Activated CD4-positive, alpha-beta T cell treated with anti-CD3 and anti-CD28 coated beads, Interleukin-2, amount 10 ng/mL, durations not matched to agents 24 days and 14 days (primary cell): ENCODE data around the gene SPATA20. TPM values are rescaled to one million over a fixed set of nuclear protein-coding genes. Genes with fewer than 3 reads are reported as not detected.

Experiments
- DNase-seq: peaks from one replicate; pipeline ENCODE4 v3.0.0; 2022
- H3K27ac Mint-ChIP-seq: one replicate; pipeline ENCODE4 v1.8.0; 2022; ENCODE audit warnings: mild to moderate bottlenecking, mixed read lengths
- H3K27me3 Mint-ChIP-seq: one replicate; pipeline ENCODE4 v1.8.0; 2022; ENCODE audit warnings: mixed read lengths
- H3K36me3 Mint-ChIP-seq: one replicate; pipeline ENCODE4 v1.8.0; 2022; ENCODE audit warnings: low read depth, mild to moderate bottlenecking, mixed read lengths
- H3K4me1 Mint-ChIP-seq: one replicate; pipeline ENCODE4 v1.8.0; 2021; ENCODE audit warnings: mixed read lengths
- H3K4me3 Mint-ChIP-seq: one replicate; pipeline ENCODE4 v1.8.0; 2022; ENCODE audit warnings: mild to moderate bottlenecking, moderate library complexity, mixed read lengths
- H3K9me3 Mint-ChIP-seq: one replicate; pipeline ENCODE4 v1.8.0; 2021; ENCODE audit warnings: mixed read lengths
- intact Hi-C: fragments of 100-400 bp; cut with micrococcal nuclease; formaldehyde crosslinking; loops from one replicate; pipeline ENCODE4 v1.15.1; 2023
- total RNA-seq: library from RNA; stranded (reverse); gene quantifications from 2 replicates; pipeline ENCODE4 v1.2.3, GENCODE V29; 2022

Gene SPATA20
- total RNA-seq, 1 donor from 2014 or later = 21.6 TPM

DNA sequence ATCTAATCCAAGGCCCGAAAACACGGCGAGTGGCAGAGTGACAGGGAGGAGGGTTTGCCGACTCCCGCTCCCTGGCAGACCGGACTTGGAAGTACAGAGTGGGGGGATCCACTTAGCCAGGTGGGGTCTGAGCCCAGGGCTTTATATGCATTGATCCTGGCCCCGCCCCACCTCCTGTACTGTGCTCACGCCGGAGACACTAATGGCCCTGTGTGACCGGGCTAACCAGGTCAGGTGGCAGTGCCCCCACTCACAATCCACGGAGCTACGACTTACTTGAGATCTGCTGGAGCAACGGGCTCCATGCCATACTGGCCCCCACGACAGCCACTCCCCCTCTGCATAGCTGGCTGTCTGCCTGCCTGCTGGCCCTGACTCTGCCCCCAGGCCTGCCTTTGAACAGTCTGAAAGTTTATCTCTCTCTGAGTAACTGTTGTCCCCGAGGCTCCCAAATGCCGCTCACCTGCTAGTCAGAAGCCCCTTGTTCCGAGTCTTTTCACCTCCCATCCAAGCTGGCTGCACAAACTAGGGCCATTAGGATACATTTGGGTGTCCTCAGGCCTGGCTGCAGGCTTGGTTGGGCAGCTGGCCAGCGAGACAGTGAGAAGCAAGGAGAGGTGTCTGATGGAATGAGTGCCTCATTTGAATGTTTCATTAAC lies 41.5 kb downstream of the SPATA20 start:
- Mint-ChIP-seq H3K4me1 (no peaks in the 10 kb centered on the region), H3K36me3 (no peaks in the 10 kb centered on the region), H3K9me3 (no peaks in the 10 kb centered on the region), H3K27me3 (peaks cover 11% of the 10 kb centered on the region), H3K4me3 (no peak overlapping the region), H3K27ac (no peak overlapping the region)
- intact Hi-C loops = no loop called here
- DNase-seq = no peak

DNA sequence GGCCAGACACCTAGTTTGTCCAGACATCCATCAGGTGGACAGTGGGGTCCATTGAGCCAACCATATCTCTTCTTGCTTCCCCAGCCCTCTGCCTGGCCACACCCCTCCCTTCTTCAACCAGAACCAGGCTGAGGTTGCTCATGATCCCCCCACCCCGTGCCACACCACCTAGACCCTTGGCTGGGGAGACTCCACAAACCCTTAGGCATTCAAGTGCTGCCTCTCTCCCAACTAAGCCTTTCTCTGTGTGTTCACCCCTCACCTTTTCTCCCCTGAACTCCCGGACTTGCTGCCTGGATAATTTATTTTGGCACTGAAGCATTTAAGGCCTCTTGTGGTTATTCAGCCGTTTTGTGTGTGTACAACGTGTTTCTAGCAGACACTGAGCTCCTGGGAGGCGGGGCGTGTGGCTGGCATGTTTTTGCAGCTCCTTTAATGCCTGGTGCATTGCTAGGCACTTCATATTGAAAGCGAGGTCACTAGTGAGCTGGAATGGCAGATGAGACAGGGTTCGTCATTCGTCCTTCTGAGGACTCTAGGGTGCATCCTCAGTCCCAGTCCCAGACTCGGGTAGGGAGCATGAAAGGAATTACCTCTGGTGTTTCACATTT lies 42.2 kb downstream of the SPATA20 start:
- Mint-ChIP-seq H3K9me3 (no peaks in the 10 kb centered on the region), H3K27ac (no peak overlapping the region), H3K27me3 (peaks cover 7% of the 10 kb centered on the region), H3K4me3 (no peak overlapping the region), H3K36me3 (no peaks in the 10 kb centered on the region), H3K4me1 (no peaks in the 10 kb centered on the region)
- DNase-seq = no peak
- intact Hi-C loops = no loop called here

DNA sequence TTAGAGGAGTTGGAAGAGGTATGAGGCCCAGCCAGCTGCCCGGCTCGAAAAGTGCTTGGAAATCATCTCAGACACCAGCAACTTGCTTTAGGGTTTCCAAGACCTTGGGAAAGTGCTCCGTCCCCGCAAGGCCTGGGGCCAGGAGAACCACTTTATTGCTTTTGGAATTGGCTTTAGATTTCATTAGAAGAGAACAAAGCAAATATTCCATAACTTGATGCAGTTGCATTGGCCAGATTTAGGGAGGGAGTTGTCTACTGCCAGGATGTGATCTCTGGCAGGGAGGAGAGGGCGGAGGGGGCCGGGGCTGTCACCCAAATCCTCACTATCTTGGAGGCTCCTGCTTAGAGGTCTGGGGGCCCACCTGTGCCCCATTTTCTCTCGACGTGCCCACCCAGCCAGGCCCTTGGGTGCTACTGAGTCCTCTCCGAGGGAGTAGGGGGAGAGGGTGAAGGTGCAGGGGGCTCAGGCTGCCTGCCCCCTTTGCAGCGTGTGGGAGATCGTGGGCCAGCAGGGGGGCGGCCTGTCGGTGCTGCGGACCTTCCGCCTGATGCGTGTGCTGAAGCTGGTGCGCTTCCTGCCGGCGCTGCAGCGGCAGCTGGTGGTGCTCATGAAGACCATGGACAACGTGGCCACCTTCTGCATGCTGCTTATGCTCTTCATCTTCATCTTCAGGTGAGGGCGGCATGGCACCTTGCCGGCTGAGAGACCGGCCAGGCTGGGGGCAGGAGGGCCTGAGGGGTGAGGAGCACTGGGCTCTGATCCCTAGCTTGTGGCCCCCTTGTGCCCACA lies 44.2 kb downstream of the SPATA20 start:
- no peak overlapping the region for H3K4me3 Mint-ChIP-seq
- intact Hi-C loops = no loop called here
- peaks cover 4% of the 10 kb centered on the region for H3K27me3 Mint-ChIP-seq
- no peaks in the 10 kb centered on the region for H3K4me1 Mint-ChIP-seq
- H3K36me3 Mint-ChIP-seq = no peaks in the 10 kb centered on the region
- DNase-seq = no peak
- H3K9me3 Mint-ChIP-seq = no peaks in the 10 kb centered on the region
- no peak overlapping the region for H3K27ac Mint-ChIP-seq

DNA sequence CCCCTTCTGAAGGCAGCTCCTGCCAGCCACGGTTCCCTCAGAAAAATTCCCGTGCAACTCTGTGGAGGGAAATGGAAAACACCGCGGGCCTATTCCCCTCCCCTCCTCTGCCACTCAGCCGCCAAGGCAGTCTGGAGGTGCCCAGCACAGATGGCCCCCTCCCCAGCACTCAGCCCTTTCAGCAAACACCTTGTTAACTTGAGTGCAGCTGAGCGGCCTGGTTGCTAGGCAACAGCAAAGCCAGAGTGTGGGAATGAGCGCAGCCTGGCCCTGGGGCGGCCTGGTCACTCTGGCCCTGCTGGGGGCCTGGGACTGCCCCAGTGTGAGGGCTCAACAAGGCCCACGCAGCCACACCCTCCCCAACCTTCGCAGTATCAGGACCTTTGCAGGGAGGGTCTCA lies 46.3 kb downstream of the SPATA20 start:
- Mint-ChIP-seq H3K27me3 (no peaks in the 10 kb centered on the region), H3K36me3 (no peaks in the 10 kb centered on the region), H3K9me3 (no peaks in the 10 kb centered on the region), H3K27ac (no peak overlapping the region), H3K4me3 (no peak overlapping the region), H3K4me1 (no peaks in the 10 kb centered on the region)
- DNase-seq = no peak
- intact Hi-C loops = no loop called here

DNA sequence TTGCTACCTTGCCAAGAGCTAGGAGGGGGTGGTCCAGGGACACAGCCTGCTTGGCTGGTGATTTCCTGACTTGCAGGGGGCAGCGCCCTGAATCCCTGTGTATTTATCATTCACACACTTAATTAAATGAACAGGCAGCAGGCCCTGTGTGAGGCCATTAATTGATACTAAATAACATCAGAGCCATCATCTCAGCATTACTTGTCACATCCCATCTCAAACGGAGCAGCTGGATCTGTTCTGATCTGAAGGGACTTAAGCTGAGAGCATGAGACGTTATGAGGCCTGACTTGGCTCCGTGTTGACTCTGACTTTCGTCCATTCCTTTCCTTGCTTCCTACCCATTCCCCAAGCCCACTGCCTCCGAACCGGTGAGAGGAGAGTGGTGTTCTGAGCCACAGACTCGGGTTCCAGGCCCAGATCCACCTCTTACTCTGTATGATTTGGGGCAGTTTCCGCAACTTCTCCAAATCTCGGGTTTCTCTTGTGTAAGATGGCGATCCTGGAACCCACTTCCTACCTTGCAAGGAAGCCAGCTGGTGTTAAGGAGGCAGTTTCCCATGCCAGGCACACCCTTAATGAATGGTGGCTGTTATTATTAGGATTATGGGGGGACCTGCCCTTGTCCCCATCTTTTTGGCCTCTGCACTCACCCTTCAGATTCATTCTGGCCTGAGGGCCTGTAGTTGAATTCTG lies 47.3 kb downstream of the SPATA20 start:
- Mint-ChIP-seq H3K27ac (no peak overlapping the region), H3K4me1 (no peaks in the 10 kb centered on the region), H3K9me3 (no peaks in the 10 kb centered on the region), H3K4me3 (no peak overlapping the region), H3K36me3 (no peaks in the 10 kb centered on the region), H3K27me3 (no peaks in the 10 kb centered on the region)
- no peak for DNase-seq
- intact Hi-C loops = no loop called here

DNA sequence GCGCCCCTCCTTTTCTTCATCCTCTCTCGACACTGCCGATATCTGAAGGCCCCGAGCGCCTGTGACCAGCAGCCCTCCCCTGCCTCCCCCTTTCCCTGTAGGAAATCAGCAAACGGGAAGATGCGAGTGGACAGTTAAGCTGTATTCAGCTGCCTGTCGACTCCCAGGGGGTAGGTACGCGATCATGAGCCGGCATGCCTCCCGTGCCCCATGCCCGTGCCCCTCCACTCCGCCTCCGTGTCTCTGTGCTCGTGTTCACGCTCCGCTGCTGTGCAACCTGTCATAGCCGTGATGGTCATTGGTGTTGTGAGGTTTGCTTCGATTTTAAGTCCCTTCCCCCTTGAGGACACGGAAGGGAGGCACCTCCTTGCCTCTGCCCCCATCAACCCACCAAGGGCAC lies 47.9 kb downstream of the SPATA20 start:
- no peaks in the 10 kb centered on the region for H3K9me3 Mint-ChIP-seq
- no peak overlapping the region for H3K27ac Mint-ChIP-seq
- DNase-seq = no peak
- intact Hi-C loops = no loop called here
- no peaks in the 10 kb centered on the region for H3K36me3 Mint-ChIP-seq
- H3K4me3 Mint-ChIP-seq = no peak overlapping the region
- H3K4me1 Mint-ChIP-seq = no peaks in the 10 kb centered on the region
- no peaks in the 10 kb centered on the region for H3K27me3 Mint-ChIP-seq

DNA sequence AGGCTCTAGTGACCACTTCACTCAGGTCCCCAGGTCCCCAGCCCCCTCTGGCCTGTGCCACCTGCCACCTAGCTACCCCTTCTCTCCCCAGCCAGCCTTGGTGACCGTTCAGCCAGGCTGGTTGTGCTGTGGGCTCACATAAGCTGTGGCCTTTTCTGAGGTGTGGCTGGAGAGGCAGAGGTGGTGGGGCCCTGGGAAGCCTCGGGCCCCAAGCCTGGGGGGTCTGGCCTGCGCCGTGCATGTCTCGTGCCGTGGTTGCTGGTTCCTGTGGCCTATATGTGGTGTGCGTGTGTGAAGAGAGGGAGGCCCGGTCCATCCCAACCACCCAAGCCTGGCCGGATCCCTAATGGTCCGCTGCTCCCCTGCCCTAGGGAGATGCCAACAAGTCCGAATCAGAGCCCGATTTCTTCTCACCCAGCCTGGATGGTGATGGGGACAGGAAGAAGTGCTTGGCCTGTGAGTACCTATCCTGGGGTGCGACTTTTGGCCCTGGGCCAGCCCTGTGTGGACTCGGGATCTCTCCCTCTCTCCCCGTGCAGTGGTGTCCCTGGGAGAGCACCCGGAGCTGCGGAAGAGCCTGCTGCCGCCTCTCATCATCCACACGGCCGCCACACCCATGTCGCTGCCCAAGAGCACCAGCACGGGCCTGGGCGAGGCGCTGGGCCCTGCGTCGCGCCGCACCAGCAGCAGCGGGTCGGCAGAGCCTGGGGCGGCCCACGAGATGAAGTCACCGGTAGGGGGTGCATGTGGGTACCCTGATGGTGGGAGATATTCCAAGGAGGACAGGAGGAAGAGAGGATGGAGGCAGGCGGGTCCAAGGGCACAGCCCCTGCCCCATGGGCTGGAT lies 49.4 kb downstream of the SPATA20 start:
- Mint-ChIP-seq H3K27me3 (no peaks in the 10 kb centered on the region), H3K4me1 (no peaks in the 10 kb centered on the region), H3K27ac (no peak overlapping the region), H3K36me3 (no peaks in the 10 kb centered on the region), H3K9me3 (no peaks in the 10 kb centered on the region), H3K4me3 (no peak overlapping the region)
- intact Hi-C loops = no loop called here
- DNase-seq = no peak

DNA sequence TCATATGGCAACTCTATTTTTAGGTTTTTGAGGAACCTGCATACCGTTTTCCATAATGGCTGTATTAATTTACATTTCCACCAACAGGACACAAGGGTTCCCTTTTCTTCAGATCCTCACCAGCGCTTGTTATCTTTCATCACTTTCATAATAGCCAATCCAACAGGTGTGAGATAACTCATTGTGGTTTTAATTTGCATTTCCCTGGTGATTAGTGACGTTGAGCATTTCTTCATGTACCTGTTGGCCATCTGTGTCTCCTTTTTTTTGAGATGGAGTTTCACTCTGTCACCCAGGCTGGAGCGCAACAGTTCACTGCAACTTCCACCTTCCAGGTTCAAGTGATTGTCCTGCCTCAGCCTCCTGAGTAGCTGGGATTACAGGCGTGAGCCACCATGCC lies 51.5 kb downstream of the SPATA20 start:
- Mint-ChIP-seq H3K9me3 (no peaks in the 10 kb centered on the region), H3K27me3 (no peaks in the 10 kb centered on the region), H3K27ac (no peak overlapping the region), H3K4me3 (no peak overlapping the region), H3K36me3 (no peaks in the 10 kb centered on the region), H3K4me1 (no peaks in the 10 kb centered on the region)
- intact Hi-C loops = no loop called here
- DNase-seq = no peak

DNA sequence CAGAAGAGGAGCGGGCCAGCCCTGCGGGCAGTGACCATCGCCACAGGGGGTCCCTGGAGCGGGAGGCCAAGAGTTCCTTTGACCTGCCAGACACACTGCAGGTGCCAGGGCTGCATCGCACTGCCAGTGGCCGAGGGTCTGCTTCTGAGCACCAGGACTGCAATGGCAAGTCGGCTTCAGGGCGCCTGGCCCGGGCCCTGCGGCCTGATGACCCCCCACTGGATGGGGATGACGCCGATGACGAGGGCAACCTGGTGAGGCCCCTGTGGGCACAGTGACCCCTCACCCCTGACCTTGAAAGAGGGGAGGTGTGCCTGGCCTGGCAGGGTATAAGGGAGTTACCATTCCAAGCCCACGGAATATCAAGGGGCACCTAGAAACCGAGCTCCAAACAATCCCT lies 52.6 kb downstream of the SPATA20 start:
- H3K4me3 Mint-ChIP-seq = no peak overlapping the region
- no peaks in the 10 kb centered on the region for H3K27me3 Mint-ChIP-seq
- H3K27ac Mint-ChIP-seq = no peak overlapping the region
- intact Hi-C loops = no loop called here
- DNase-seq = no peak
- no peaks in the 10 kb centered on the region for H3K9me3 Mint-ChIP-seq
- H3K4me1 Mint-ChIP-seq = no peaks in the 10 kb centered on the region
- no peaks in the 10 kb centered on the region for H3K36me3 Mint-ChIP-seq

DNA sequence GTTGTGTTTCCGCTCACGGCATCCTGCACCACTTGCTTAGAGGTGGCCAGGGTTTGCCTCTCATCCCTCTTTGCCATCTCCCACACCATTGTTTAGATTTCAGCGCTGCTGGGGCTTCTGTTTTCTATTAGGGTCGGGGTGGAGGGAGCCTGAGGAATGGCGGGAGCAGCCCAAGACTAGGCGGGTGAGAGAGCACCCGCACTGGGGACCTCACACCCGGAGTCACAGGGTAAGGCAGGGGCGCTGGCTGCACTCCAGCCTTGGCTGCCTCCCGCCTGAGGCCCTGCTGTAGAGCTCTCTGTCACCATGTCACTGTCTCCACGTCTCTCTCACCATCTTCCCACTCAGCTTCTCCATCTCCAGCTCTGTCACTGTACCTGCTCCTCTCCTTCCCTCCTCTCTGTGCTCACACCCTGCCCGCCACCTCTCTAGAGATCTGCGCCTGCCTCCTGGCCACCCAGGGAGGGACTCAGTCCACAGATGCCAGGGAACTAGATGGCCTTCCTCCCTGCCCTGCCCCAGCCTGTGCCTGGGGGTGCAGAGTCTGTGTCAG lies 54.9 kb downstream of the SPATA20 start:
- H3K27me3 Mint-ChIP-seq = peaks cover 11% of the 10 kb centered on the region
- H3K27ac Mint-ChIP-seq = no peak overlapping the region

DNA sequence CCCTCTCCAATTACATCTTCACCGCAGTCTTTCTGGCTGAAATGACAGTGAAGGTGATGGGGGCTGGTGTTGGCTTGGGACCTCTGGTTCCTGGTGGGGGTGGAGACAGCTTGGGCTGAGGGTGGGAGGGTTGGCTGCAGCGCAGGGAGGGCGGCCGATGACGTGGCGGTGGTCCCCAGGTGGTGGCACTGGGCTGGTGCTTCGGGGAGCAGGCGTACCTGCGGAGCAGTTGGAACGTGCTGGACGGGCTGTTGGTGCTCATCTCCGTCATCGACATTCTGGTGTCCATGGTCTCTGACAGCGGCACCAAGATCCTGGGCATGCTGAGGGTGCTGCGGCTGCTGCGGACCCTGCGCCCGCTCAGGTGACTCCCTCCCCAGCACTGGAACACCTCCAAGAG lies 55.9 kb downstream of the SPATA20 start:
- no peaks in the 10 kb centered on the region for H3K4me1 Mint-ChIP-seq
- H3K27me3 Mint-ChIP-seq = peaks cover 13% of the 10 kb centered on the region
- no peaks in the 10 kb centered on the region for H3K36me3 Mint-ChIP-seq
- intact Hi-C loops = no loop called here
- no peak overlapping the region for H3K27ac Mint-ChIP-seq
- no peaks in the 10 kb centered on the region for H3K9me3 Mint-ChIP-seq
- DNase-seq = no peak
- no peak overlapping the region for H3K4me3 Mint-ChIP-seq

More for the DNA sequence above, 54.9 kb downstream of the SPATA20 start:
- Mint-ChIP-seq H3K4me1 (no peaks in the 10 kb centered on the region), H3K36me3 (no peaks in the 10 kb centered on the region), H3K9me3 (no peaks in the 10 kb centered on the region), H3K4me3 (no peak overlapping the region)
- intact Hi-C loops = no loop called here
- no peak for DNase-seq

DNA sequence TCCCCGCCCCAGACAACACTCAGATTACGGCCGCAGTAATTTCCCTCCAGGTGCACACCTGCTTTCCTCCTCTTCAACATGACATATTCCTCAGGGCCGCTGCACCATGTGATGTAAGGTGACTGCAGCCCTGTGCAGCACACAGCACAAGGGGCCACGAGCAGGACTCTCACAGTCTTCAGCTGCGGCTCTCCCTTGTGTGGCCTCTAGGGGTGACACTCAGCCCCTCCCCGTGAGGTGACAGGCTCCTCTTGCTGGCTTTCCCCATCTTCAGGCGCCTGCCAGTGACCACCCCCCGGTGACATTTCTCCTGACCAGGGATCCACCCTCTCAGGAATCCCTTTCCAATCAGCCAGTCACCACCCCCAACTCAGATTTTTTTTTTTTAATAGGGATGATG lies 56.4 kb downstream of the SPATA20 start:
- Mint-ChIP-seq H3K9me3 (no peaks in the 10 kb centered on the region), H3K4me1 (no peaks in the 10 kb centered on the region), H3K27me3 (peaks cover 13% of the 10 kb centered on the region), H3K36me3 (no peaks in the 10 kb centered on the region), H3K4me3 (no peak overlapping the region), H3K27ac (no peak overlapping the region)
- intact Hi-C loops = no loop called here
- DNase-seq = no peak

DNA sequence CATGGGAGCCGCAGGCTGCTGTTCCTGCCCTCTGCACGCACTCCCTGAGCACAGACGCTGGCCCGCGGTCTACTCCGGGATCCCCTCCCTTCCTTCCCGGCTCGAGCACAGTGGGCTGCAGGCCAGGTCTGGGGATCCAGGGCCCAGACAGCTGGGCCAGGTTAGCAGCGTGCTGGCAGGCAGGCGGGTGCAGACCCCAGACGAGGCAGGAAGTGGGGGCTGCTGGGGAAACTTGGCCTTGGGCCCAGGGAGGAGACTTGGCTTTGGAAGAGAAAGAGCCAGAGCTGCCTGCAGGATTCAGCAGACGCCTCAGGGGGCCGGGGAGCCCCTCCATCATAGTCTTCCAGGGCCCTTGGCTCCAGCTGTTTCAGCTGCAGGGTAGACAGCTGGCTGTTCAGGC lies 57.5 kb downstream of the SPATA20 start:
- no peak overlapping the region for H3K27ac Mint-ChIP-seq
- intact Hi-C loops = no loop called here
- H3K4me3 Mint-ChIP-seq = no peak overlapping the region
- peaks cover 13% of the 10 kb centered on the region for H3K27me3 Mint-ChIP-seq
- H3K4me1 Mint-ChIP-seq = no peaks in the 10 kb centered on the region
- no peak for DNase-seq
- no peaks in the 10 kb centered on the region for H3K36me3 Mint-ChIP-seq
- H3K9me3 Mint-ChIP-seq = no peaks in the 10 kb centered on the region
